CD14-positive monocyte (primary cell): Measurements from ENCODE around the gene SFI1. TPM values are rescaled to one million over a fixed set of nuclear protein-coding genes. Genes with fewer than 3 reads are reported as not detected.
A peak's percentile ranks its signal among the peaks of the same experiment; 100 is the strongest.

ENCODE experiments used
- DNase-seq, 3 donors: peaks; one replicate each; pipeline ENCODE4 v3.0.0-alpha.2; 2011 to 2022
- H2AFZ ChIP-seq: 2 replicates; pipeline ENCODE4 v1.6.0; 2012; ENCODE audit warnings: mild to moderate bottlenecking, low read depth, low read length, inconsistent platforms; ENCODE audit not compliant: insufficient read depth, poor library complexity, severe bottlenecking
- H3K27ac ChIP-seq, 2 donors: 1 replicate in 1 of 2; 2 replicates in 1 of 2; pipeline ENCODE4 v1.5.1; 2012 to 2013; ENCODE audit warnings: low read length in 2 of 2, control low read depth in 1 of 2, inconsistent platforms in 1 of 2, low read depth in 1 of 2, mild to moderate bottlenecking in 1 of 2
- H3K27me3 ChIP-seq, 2 donors: one replicate each; pipeline versions ENCODE4 v1.6.0 to v1.6.1; 2011 to 2013; ENCODE audit warnings: low read length in 2 of 2; ENCODE audit not compliant: control insufficient read depth in 2 of 2, insufficient read depth in 2 of 2
- H3K36me3 ChIP-seq, 2 donors: replicated peaks in 1 of 2; 1 replicate in 1 of 2; 2 replicates in 1 of 2; pipeline versions ENCODE4 v1.5.1 to v1.6.1; 2012 to 2013; ENCODE audit warnings: low read length in 2 of 2, control low read depth in 1 of 2, inconsistent platforms in 1 of 2, mild to moderate bottlenecking in 1 of 2; ENCODE audit not compliant: insufficient read depth in 2 of 2, control insufficient read depth in 1 of 2
- H3K4me1 ChIP-seq, 2 donors: 1 replicate in 1 of 2; 2 replicates in 1 of 2; pipeline versions ENCODE4 v1.5.1 to v1.6.1; 2012 to 2013; ENCODE audit warnings: low read length in 2 of 2, control low read depth in 1 of 2, inconsistent platforms in 1 of 2, mild to moderate bottlenecking in 1 of 2, moderate library complexity in 1 of 2; ENCODE audit not compliant: insufficient read depth in 2 of 2, control insufficient read depth in 1 of 2
- H3K4me2 ChIP-seq: replicated peaks from 2 replicates; pipeline ENCODE3; 2012; ENCODE audit warnings: low read length, moderate library complexity, mild to moderate bottlenecking; ENCODE audit not compliant: poor library complexity, severe bottlenecking; ENCODE audit errors: extremely low read depth
- H3K4me3 ChIP-seq, 3 experiments: fragments of 200-600 bp in 1 of 3; sonication (generic) in 1 of 3; replicated peaks in 1 of 3; 1 replicate in 2 of 3; 2 replicates in 1 of 3; pipeline ENCODE4 v1.5.1; 2011 to 2013; ENCODE audit warnings: low read length in 3 of 3, mild to moderate bottlenecking in 3 of 3, control low read depth in 2 of 3, low read depth in 2 of 3, inconsistent platforms in 1 of 3, moderate library complexity in 1 of 3
- H3K79me2 ChIP-seq: 2 replicates; pipeline ENCODE4 v1.6.0; 2012; ENCODE audit warnings: mild to moderate bottlenecking, control low read depth, inconsistent platforms, low read length, moderate library complexity; ENCODE audit not compliant: insufficient read depth
- H3K9ac ChIP-seq: 2 replicates; pipeline ENCODE4 v1.6.0; 2017; ENCODE audit warnings: low read length, mild to moderate bottlenecking; ENCODE audit not compliant: insufficient read depth, poor library complexity, severe bottlenecking
- H3K9me3 ChIP-seq, 2 donors: replicated peaks in 1 of 2; 1 replicate in 1 of 2; 2 replicates in 1 of 2; pipeline versions ENCODE4 v1.5.1 to v1.6.1; 2012 to 2013; ENCODE audit warnings: low read length in 2 of 2, control low read depth in 1 of 2; ENCODE audit not compliant: control insufficient read depth in 1 of 2, insufficient read depth in 1 of 2
- H4K20me1 ChIP-seq: 2 replicates; pipeline ENCODE4 v1.6.0; 2012; ENCODE audit warnings: mild to moderate bottlenecking, low read length, control low read depth, moderate library complexity; ENCODE audit not compliant: insufficient read depth
- H3K27ac Mint-ChIP-seq, 7 donors: one replicate each; pipeline ENCODE4 v1.8.0; 2020; ENCODE audit warnings: mild to moderate bottlenecking in 7 of 7, mixed read lengths in 7 of 7, moderate library complexity in 6 of 7, inconsistent platforms in 2 of 7
- H3K27me3 Mint-ChIP-seq, 3 donors: one replicate each; pipeline ENCODE4 v1.8.0; 2021 to 2022; ENCODE audit warnings: low read depth in 3 of 3, mild to moderate bottlenecking in 3 of 3, mixed read lengths in 3 of 3, moderate library complexity in 3 of 3, inconsistent platforms in 1 of 3
- H3K36me3 Mint-ChIP-seq, 2 donors: one replicate each; pipeline ENCODE4 v1.8.0; 2020; ENCODE audit warnings: mixed read lengths in 2 of 2, inconsistent platforms in 1 of 2, mild to moderate bottlenecking in 1 of 2
- H3K4me1 Mint-ChIP-seq: one replicate; pipeline ENCODE4 v1.8.0; 2020; ENCODE audit warnings: mild to moderate bottlenecking, mixed read lengths
- H3K4me3 Mint-ChIP-seq, 2 donors: one replicate each; pipeline ENCODE4 v1.8.0; 2020; ENCODE audit warnings: mild to moderate bottlenecking in 2 of 2, mixed read lengths in 2 of 2, moderate library complexity in 1 of 2
- H3K9me3 Mint-ChIP-seq, 7 donors: one replicate each; pipeline ENCODE4 v1.8.0; 2020 to 2022; ENCODE audit warnings: mixed read lengths in 7 of 7, mild to moderate bottlenecking in 6 of 7, moderate library complexity in 6 of 7, inconsistent platforms in 2 of 7
- WGBS: methylation state at CpG from one replicate; pipeline ENCODE4 v1.1.5; 2013; ENCODE audit warnings: missing lambda C conversion rate; ENCODE audit not compliant: insufficient coverage; 5-methylcytosine and 5-hydroxymethylcytosine counted together
- intact Hi-C, 2 donors: fragments of 100-400 bp; cut with micrococcal nuclease; formaldehyde crosslinking; loops; one replicate each; pipeline versions ENCODE4 v1.15.0 to v1.15.1; 2023
- polyA plus RNA-seq, 3 donors: library from polyadenylated mRNA; depleted of rRNA in 1 of 3; unstranded in 2 of 3; stranded (reverse) in 1 of 3; fragments of 300-500 nt in 2 of 3; fragments of >200 nt in 1 of 3; fragmentation: Illumina TruSeq in 2 of 3; gene quantifications; 1 replicate in 2 of 3; 2 replicates in 1 of 3; pipeline ENCODE4 v1.2.3, GENCODE V29; 2012 to 2021
- TF ChIP-seq, protein P1 (sequence below): fragments of 200-600 bp; IDR thresholded peaks from one replicate; pipeline ENCODE4 v1.8.0; 2022; ENCODE audit warnings: antibody characterized with exemption, mild to moderate bottlenecking

The SFI1 gene
- polyA plus RNA-seq, 3 donors, result 1.7 to 43.4 (median 3.6) TPM

DNA sequence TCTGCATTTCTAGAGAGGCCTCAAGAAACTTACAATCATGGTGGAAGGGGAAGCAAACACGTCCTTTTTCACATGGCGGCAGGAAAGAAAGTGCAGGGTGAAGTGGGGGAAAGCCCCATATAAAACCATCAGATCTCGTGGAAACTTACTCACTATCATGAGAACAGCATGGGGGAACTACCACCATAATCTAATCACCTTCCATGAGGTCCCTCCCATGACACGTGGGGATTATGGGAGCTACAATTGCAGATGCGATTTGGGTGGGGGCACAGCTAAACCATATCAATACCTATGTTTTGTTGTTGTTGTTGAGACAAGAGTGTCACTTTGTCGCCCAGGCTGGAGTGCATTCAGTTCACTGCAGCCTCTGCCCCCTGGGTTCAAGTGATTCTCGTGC is 29.9 kb downstream of the SFI1 start:
- Mint-ChIP-seq H3K9me3 (peaks cover 0 to 4% (median 1%) of the 10 kb centered on the region in 7 donors), H3K27me3 (peaks cover 0 to 3% (median 0%) of the 10 kb centered on the region in 3 donors), H3K27ac (peak overlapping the region; percentile 84 to 94 (median 88)), H3K4me3 (no peak overlapping the region), H3K4me1 (peaks cover 12% of the 10 kb centered on the region), H3K36me3 (peaks cover 22 to 43% of the 10 kb centered on the region in 2 donors)
- TF ChIP-seq, protein P1, sequence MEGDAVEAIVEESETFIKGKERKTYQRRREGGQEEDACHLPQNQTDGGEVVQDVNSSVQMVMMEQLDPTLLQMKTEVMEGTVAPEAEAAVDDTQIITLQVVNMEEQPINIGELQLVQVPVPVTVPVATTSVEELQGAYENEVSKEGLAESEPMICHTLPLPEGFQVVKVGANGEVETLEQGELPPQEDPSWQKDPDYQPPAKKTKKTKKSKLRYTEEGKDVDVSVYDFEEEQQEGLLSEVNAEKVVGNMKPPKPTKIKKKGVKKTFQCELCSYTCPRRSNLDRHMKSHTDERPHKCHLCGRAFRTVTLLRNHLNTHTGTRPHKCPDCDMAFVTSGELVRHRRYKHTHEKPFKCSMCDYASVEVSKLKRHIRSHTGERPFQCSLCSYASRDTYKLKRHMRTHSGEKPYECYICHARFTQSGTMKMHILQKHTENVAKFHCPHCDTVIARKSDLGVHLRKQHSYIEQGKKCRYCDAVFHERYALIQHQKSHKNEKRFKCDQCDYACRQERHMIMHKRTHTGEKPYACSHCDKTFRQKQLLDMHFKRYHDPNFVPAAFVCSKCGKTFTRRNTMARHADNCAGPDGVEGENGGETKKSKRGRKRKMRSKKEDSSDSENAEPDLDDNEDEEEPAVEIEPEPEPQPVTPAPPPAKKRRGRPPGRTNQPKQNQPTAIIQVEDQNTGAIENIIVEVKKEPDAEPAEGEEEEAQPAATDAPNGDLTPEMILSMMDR, result no peak
- H3K9ac ChIP-seq, result no peak overlapping the region
- no peaks in the 10 kb centered on the region for H3K79me2 ChIP-seq
- H4K20me1 ChIP-seq, result no peaks in the 10 kb centered on the region
- no peaks in the 10 kb centered on the region for H3K27me3 ChIP-seq
- peak; percentile 57 to 92 (median 80) for DNase-seq
- 100% methylated on average over 2 of the region's 7 CpGs for WGBS
- H3K4me3 ChIP-seq, result no peak overlapping the region
- peaks cover 1 to 12% of the 10 kb centered on the region in 2 donors for H3K36me3 ChIP-seq
- H2AFZ ChIP-seq, result no peak overlapping the region
- intact Hi-C loops, result loop anchor here in 1 of 2 donors (5.0 kb wide), 1 partner anchor 39 kb away; the partner anchor contains the start of gene EIF4ENIF1
- H3K27ac ChIP-seq, result peak overlapping the region; percentile 69 to 75
- peaks cover 0 to 6% of the 10 kb centered on the region in 2 donors for H3K4me1 ChIP-seq
- no peaks in the 10 kb centered on the region for H3K9me3 ChIP-seq
- no peak overlapping the region for H3K4me2 ChIP-seq

DNA sequence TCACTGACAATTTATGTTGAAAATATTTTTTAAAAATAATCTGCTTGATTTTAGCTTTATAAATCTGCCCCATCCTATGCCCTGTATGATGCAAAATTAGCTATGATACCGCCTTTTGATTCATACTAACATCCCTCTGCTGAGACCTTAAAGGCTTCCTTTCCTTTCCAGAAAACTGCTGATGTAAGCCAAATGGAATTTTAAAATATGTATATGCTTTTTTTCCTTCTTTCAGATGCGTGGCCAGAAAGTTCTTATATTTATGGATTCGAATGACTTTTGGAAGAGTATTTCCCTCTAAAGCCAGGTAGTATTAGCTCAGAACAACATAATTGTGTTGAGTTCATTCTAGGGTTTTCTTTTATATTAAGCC is 34.5 kb downstream of the SFI1 start:
- Histone ChIP-seq H3K4me1 (peaks cover 0 to 6% of the 10 kb centered on the region in 2 donors), H3K79me2 (no peaks in the 10 kb centered on the region), H3K9me3 (no peaks in the 10 kb centered on the region), H3K9ac (no peak overlapping the region), H3K27me3 (no peaks in the 10 kb centered on the region), H3K36me3 (peaks cover 0 to 12% of the 10 kb centered on the region in 2 donors), H3K4me3 (no peak overlapping the region), H3K4me2 (no peak overlapping the region), H3K27ac (peak overlapping the region in 1 of 2 donors; percentile 14), H2AFZ (no peak overlapping the region), H4K20me1 (no peaks in the 10 kb centered on the region)
- H3K4me1 Mint-ChIP-seq, result peaks cover 16% of the 10 kb centered on the region
- no peak overlapping the region for H3K4me3 Mint-ChIP-seq
- TF ChIP-seq, protein P1, result no peak
- peaks cover 21 to 30% of the 10 kb centered on the region in 2 donors for H3K36me3 Mint-ChIP-seq
- no peak overlapping the region for H3K27ac Mint-ChIP-seq
- WGBS, result no CpG with 5 or more reads among the region's 3 CpGs
- peaks cover 0 to under 1% (median 0%) of the 10 kb centered on the region in 7 donors for H3K9me3 Mint-ChIP-seq
- peaks cover 0 to 3% (median 0%) of the 10 kb centered on the region in 3 donors for H3K27me3 Mint-ChIP-seq
- no peak for DNase-seq
- intact Hi-C loops, result no loop called here
